B cell (primary cell): ENCODE results near the gene OXER1. TPM values are rescaled to one million over a fixed set of nuclear protein-coding genes. Genes with fewer than 3 reads are reported as not detected.

Experiments
- ATAC-seq: fragments of 200-7000 bp; cut with Tn5 transposase; one replicate; pipeline ENCODE4 v1.10.0; 2021; ENCODE audit warnings: low read depth, mild to moderate bottlenecking, moderate number of reproducible peaks, moderate library complexity
- CTCF ChIA-PET: fragments of 350-600 bp; sonication (Branson Sonifier 250); formaldehyde crosslinking; loops from one replicate; lab custom pipeline; 2021; ENCODE audit warnings: antibody characterized with exemption, inconsistent platforms; lab: Charles Lee
- POLR2A ChIA-PET: fragments of 350-600 bp; sonication (Branson Sonifier 250); formaldehyde crosslinking; loops from one replicate; lab custom pipeline; 2021; ENCODE audit warnings: antibody characterized with exemption; lab: Charles Lee
- DNase-seq: peaks from one replicate; pipeline ENCODE4 v3.0.0; 2013
- H2AFZ ChIP-seq: 2 replicates; pipeline ENCODE4 v1.6.1; 2012; ENCODE audit warnings: mild to moderate bottlenecking, low read depth, low read length; ENCODE audit not compliant: insufficient read depth, poor library complexity, severe bottlenecking
- H3K27ac ChIP-seq, 2 donors: 1 replicate in 1 of 2; 2 replicates in 1 of 2; pipeline ENCODE4 v1.5.1; 2012 to 2013; ENCODE audit warnings: low read length in 2 of 2, mild to moderate bottlenecking in 2 of 2, moderate library complexity in 1 of 2
- H3K27me3 ChIP-seq, 4 experiments: fragments of 200-600 bp in 1 of 4; sonication (generic) in 1 of 4; replicated peaks in 1 of 4; 1 replicate in 2 of 4; 2 replicates in 2 of 4; pipeline versions ENCODE4 v1.6.1 to v1.7.0; 2013 to 2016; ENCODE audit warnings: low read length in 3 of 4, mild to moderate bottlenecking in 2 of 4, mixed read lengths in 1 of 4, moderate library complexity in 1 of 4; ENCODE audit not compliant: insufficient read depth in 4 of 4, control insufficient read depth in 3 of 4; ENCODE audit errors: control extremely low read depth in 1 of 4
- H3K36me3 ChIP-seq, 2 experiments: replicated peaks in 1 of 2; 1 replicate in 1 of 2; 2 replicates in 1 of 2; pipeline versions ENCODE4 v1.6.1 to v1.7.1; 2013; ENCODE audit warnings: low read length in 1 of 2; ENCODE audit not compliant: insufficient read depth in 2 of 2, control insufficient read depth in 1 of 2; ENCODE audit errors: control extremely low read depth in 1 of 2, extremely low read depth in 1 of 2
- H3K4me1 ChIP-seq, 2 donors: fragments of 200-600 bp in 1 of 2; sonication (generic) in 1 of 2; 1 replicate in 1 of 2; 2 replicates in 1 of 2; pipeline versions ENCODE4 v1.5.1 to v1.6.1; 2013 to 2017; ENCODE audit warnings: low read length in 2 of 2; ENCODE audit not compliant: control insufficient read depth in 2 of 2, insufficient read depth in 2 of 2
- H3K4me2 ChIP-seq: replicated peaks from 2 replicates; pipeline ENCODE3; 2012; ENCODE audit warnings: mild to moderate bottlenecking, low read depth, low read length; ENCODE audit not compliant: poor library complexity, severe bottlenecking
- H3K4me3 ChIP-seq, 5 experiments: fragments of 200-600 bp in 1 of 5; sonication (generic) in 1 of 5; 1 replicate in 3 of 5; 2 replicates in 2 of 5; pipeline versions ENCODE4 v1.5.1 to v1.7.0; 2011 to 2016; ENCODE audit warnings: low read length in 4 of 5, mild to moderate bottlenecking in 4 of 5, low read depth in 2 of 5, control low read depth in 1 of 5, moderate library complexity in 1 of 5; ENCODE audit not compliant: insufficient read depth in 1 of 5; ENCODE audit errors: control extremely low read depth in 1 of 5, extremely low read depth in 1 of 5
- H3K79me2 ChIP-seq: fragments of 200-600 bp; sonication (generic); one replicate; pipeline ENCODE4 v1.6.0; 2016; ENCODE audit warnings: low read length; ENCODE audit not compliant: control insufficient read depth, insufficient read depth
- H3K9ac ChIP-seq: fragments of 200-600 bp; sonication (generic); 2 replicates; pipeline ENCODE4 v1.6.1; 2017; ENCODE audit warnings: mild to moderate bottlenecking, low read length, moderate library complexity
- H3K9me3 ChIP-seq, 3 donors: one replicate each; pipeline versions ENCODE4 v1.6.1 to v1.7.1; 2013; ENCODE audit warnings: low read length in 2 of 3; ENCODE audit not compliant: control insufficient read depth in 2 of 3, insufficient read depth in 1 of 3; ENCODE audit errors: control extremely low read depth in 1 of 3
- H4K20me1 ChIP-seq: 2 replicates; pipeline ENCODE4 v1.6.0; 2012; ENCODE audit warnings: mild to moderate bottlenecking, low read length; ENCODE audit not compliant: insufficient read depth, control insufficient read depth, poor library complexity, severe bottlenecking
- H3K27ac Mint-ChIP-seq: one replicate; pipeline ENCODE4 v1.8.0; 2021; ENCODE audit warnings: mixed read lengths
- H3K27me3 Mint-ChIP-seq: one replicate; pipeline ENCODE4 v1.8.0; 2021; ENCODE audit warnings: mixed read lengths
- H3K4me1 Mint-ChIP-seq: one replicate; pipeline ENCODE4 v1.8.0; 2021; ENCODE audit warnings: mixed read lengths
- H3K4me3 Mint-ChIP-seq: one replicate; pipeline ENCODE4 v1.8.0; 2021; ENCODE audit warnings: mixed read lengths
- H3K9me3 Mint-ChIP-seq: one replicate; pipeline ENCODE4 v1.8.0; 2022; ENCODE audit warnings: mixed read lengths; ENCODE audit not compliant: insufficient read depth
- EZH2 ChIP-seq: IDR thresholded peaks from 2 replicates; pipeline ENCODE4 v1.6.1; 2012; ENCODE audit warnings: borderline replicate concordance, low read depth, mild to moderate bottlenecking, moderate library complexity, low read length; ENCODE audit not compliant: insufficient read depth, poor library complexity, severe bottlenecking
- WGBS: methylation state at CpG from one replicate; pipeline ENCODE4 v1.1.5; 2013; ENCODE audit warnings: missing lambda C conversion rate; ENCODE audit not compliant: insufficient coverage; 5-methylcytosine and 5-hydroxymethylcytosine counted together
- intact Hi-C: fragments of 100-400 bp; cut with micrococcal nuclease; formaldehyde crosslinking; loops from one replicate; pipeline ENCODE4 v1.10.0; 2022
- polyA plus RNA-seq: library from polyadenylated mRNA; depleted of rRNA; stranded (reverse); fragments of >200 nt; gene quantifications from 2 replicates; pipeline ENCODE4 v1.2.3, GENCODE V29; 2012
- total RNA-seq, 2 donors: library from RNA; stranded (reverse); fragments of 120-200 nt in 1 of 2; gene quantifications; 1 replicate in 1 of 2; 2 replicates in 1 of 2; pipeline versions ENCODE4 v1.2.3 to v1.2.4, GENCODE V29; 2013 to 2022
- TF ChIP-seq, protein P1 (sequence below): fragments of 200-600 bp; IDR thresholded peaks from one replicate; pipeline ENCODE4 v1.8.0; 2022; ENCODE audit warnings: antibody characterized with exemption, mild to moderate bottlenecking

The OXER1 gene
- total and polyA plus RNA-seq, 2 donors (not counting 1 experiment from before 2014, with no cell fraction given): 3.2 to 3.3 TPM

GRCh38 chr2:42808301-42808700, 44.4 kb upstream of the OXER1 start:
- no peaks in the 10 kb centered on the region for H4K20me1 ChIP-seq
- ATAC-seq (no peak), DNase-seq (no peak)
- WGBS: 89% methylated on average over 5 of the region's 5 CpGs
- H3K4me3 ChIP-seq: no peak overlapping the region
- H3K9ac ChIP-seq: no peak overlapping the region
- TF ChIP-seq EZH2: no peak
- TF ChIP-seq, protein P1, sequence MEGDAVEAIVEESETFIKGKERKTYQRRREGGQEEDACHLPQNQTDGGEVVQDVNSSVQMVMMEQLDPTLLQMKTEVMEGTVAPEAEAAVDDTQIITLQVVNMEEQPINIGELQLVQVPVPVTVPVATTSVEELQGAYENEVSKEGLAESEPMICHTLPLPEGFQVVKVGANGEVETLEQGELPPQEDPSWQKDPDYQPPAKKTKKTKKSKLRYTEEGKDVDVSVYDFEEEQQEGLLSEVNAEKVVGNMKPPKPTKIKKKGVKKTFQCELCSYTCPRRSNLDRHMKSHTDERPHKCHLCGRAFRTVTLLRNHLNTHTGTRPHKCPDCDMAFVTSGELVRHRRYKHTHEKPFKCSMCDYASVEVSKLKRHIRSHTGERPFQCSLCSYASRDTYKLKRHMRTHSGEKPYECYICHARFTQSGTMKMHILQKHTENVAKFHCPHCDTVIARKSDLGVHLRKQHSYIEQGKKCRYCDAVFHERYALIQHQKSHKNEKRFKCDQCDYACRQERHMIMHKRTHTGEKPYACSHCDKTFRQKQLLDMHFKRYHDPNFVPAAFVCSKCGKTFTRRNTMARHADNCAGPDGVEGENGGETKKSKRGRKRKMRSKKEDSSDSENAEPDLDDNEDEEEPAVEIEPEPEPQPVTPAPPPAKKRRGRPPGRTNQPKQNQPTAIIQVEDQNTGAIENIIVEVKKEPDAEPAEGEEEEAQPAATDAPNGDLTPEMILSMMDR: no peak
- no peaks in the 10 kb centered on the region for H3K27me3 Mint-ChIP-seq
- H3K9me3 ChIP-seq: no peaks in the 10 kb centered on the region
- ChIA-PET CTCF (interaction anchor here (5.3 kb wide), 1 partner anchor 15 kb away, joined by 64 read pairs; the partner anchor contains the start of gene HAAO), POLR2A (no interaction called here)
- intact Hi-C loops: no loop called here
- no peaks in the 10 kb centered on the region for H3K9me3 Mint-ChIP-seq
- no peak overlapping the region for H2AFZ ChIP-seq
- peak overlapping the region; percentile 65 for H3K27ac Mint-ChIP-seq
- no peaks in the 10 kb centered on the region for H3K27me3 ChIP-seq
- no peak overlapping the region for H3K27ac ChIP-seq
- H3K4me1 ChIP-seq: peaks cover 4 to 17% of the 10 kb centered on the region in 2 donors
- no peak overlapping the region for H3K4me2 ChIP-seq
- peak overlapping the region; percentile 61 for H3K4me3 Mint-ChIP-seq
- H3K4me1 Mint-ChIP-seq: peaks cover 25% of the 10 kb centered on the region
- H3K36me3 ChIP-seq: no peaks in the 10 kb centered on the region
- no peaks in the 10 kb centered on the region for H3K79me2 ChIP-seq

- H3K9me3 ChIP-seq: no peaks in the 10 kb centered on the region
- peaks cover 4 to 15% of the 10 kb centered on the region in 2 donors for H3K4me1 ChIP-seq
- no peaks in the 10 kb centered on the region for H3K79me2 ChIP-seq
- POLR2A ChIA-PET: no interaction called here
- 95% methylated on average over 5 of the region's 6 CpGs for WGBS
- CTCF ChIA-PET: no interaction called here
- no peak overlapping the region for H3K4me2 ChIP-seq
- H3K27ac ChIP-seq: no peak overlapping the region
- no peaks in the 10 kb centered on the region for H3K27me3 Mint-ChIP-seq
- no peaks in the 10 kb centered on the region for H4K20me1 ChIP-seq
- ATAC-seq: no peak
- no peaks in the 10 kb centered on the region for H3K27me3 ChIP-seq
- no peaks in the 10 kb centered on the region for H3K36me3 ChIP-seq
- no peak overlapping the region for H3K27ac Mint-ChIP-seq
- no peak overlapping the region for H3K4me3 ChIP-seq
- H3K4me3 Mint-ChIP-seq: no peak overlapping the region
- H3K9me3 Mint-ChIP-seq: no peaks in the 10 kb centered on the region
- peaks cover 20% of the 10 kb centered on the region for H3K4me1 Mint-ChIP-seq
- no peak for TF ChIP-seq EZH2
- TF ChIP-seq, protein P1: no peak
- no peak overlapping the region for H3K9ac ChIP-seq
- H2AFZ ChIP-seq: no peak overlapping the region
- intact Hi-C loops: no loop called here
- no peak for DNase-seq
Measured at GRCh38 chr2:42806786-42807185, 42.9 kb upstream of the OXER1 start.
